GM18858 (cell line): ENCODE data around the gene TMEM45A.
A peak's percentile ranks its signal among the peaks of the same experiment; 100 is the strongest.
"Not testable (repeated sequence)": the region's sequence is repeated elsewhere in the genome, so short reads cannot be mapped to it uniquely, and the experiment has no call there.

ENCODE experiments used
- ATAC-seq: cut with Tn5 transposase; IDR thresholded peaks from one replicate; pipeline ENCODE4 v1.9.1; 2021; ENCODE audit not compliant: unreplicated experiment

TMEM45A gene, protein sequence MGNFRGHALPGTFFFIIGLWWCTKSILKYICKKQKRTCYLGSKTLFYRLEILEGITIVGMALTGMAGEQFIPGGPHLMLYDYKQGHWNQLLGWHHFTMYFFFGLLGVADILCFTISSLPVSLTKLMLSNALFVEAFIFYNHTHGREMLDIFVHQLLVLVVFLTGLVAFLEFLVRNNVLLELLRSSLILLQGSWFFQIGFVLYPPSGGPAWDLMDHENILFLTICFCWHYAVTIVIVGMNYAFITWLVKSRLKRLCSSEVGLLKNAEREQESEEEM

DNA sequence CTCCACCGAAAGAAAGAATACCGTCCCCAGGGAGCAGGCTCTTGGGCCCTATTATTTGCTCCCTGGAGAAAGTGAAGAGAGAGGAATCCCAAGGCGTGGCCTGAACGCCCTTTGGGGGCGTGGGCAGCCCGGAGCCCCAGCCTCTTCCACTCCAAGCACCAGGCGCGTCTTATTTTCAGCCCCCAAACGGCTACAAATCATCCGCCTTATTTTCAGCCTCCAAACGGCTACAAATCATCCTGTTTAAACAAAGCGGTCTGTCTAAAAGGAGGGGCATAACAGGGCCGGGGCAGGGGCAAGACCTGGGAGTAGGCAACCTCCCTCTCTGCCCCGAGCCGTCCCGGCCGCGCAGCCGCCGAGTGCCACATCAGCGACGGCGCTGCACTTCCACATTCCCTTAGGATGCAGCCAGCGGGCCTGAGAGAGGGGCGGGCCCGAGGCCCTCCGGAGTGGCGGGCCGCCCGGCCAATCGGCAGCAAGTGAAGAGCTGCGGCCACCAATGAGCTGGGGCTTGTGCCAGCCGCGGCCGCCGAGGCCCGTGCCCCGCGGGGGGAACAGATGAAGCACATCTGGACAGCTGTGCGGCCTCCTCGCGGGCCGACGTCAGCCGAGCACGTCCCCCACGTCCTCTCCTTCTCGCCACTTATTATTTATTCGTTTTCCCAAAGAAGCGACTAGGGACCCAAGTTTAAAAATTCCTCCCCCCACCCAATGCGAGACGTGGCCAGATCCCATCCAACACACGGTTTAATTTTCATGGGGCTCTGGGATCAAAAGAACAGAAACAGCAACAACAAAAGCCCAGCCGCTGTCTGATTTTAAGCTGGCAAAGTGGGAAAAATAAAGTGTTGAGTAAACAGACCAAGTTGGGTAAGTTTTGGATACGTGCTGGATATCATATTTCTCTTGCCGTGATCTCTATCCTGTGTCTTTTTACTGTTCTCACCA, at the start of gene TMEM45A:
Gene TMEM45A (plus strand): TSS at position 561 of the 948 bp plus-strand sequence. CDS start 62,593 bp downstream, outside the sequence.
- peak; percentile 91 for ATAC-seq

DNA sequence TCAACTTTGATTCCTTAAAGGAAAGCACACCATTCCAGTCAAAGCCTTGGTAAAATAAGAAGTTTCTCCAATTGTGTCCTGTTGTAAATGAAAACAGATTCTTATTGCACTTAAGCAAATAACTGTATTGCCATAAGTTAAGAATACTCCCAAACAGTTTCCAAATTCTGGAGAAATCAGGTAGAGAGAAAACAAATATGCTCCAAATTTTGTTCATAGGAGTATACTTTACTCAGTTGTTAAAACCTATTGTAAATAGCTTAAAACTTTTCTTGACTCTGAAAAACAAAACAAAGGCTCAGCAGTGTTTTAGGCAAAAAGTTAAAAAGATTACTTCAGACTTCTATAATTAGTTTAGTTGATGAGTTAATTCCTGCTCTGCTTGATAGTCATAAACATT, 48.7 kb upstream of the TMEM45A start:
- ATAC-seq = no peak

DNA sequence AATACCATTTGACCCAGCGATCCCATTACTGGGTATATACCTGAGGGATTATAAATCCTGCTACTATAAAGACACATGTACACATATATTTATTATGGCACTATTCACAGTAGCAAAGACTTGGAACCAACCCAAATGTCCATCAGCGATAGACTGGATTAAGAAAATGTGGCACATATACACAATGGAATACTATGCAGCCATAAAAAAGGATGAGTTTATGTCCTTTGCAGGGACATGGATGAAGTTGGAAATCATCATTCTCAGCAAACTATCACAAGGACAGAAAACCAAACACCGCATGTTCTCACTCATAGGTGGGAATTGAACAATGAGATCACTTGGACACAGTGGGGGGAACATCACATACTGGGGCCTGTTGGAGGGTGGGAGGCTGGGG, 45.4 kb upstream of the TMEM45A start:
- not testable (repeated sequence) for ATAC-seq

DNA sequence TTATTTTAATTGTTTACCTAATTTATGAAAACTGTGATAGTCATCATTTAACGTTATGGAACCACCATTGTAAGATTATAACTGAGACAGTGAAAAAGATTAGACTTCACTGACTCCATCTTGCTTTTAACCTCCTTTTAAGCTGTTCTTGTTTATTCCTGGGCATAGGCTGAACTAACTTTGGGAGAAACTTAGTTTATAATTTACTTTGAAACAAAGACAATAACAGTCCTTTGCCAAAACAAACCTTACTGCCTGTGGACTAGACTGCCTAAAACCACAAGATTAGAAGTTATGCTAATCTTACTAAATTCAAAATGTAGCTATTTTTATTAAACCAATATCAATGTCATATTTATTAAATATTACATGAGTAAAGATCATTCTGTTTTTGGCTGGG, 44.3 kb upstream of the TMEM45A start:
- no peak for ATAC-seq

GRCh38 chr3:100449214-100449613, 43.2 kb upstream of the TMEM45A start:
- ATAC-seq = no peak

DNA sequence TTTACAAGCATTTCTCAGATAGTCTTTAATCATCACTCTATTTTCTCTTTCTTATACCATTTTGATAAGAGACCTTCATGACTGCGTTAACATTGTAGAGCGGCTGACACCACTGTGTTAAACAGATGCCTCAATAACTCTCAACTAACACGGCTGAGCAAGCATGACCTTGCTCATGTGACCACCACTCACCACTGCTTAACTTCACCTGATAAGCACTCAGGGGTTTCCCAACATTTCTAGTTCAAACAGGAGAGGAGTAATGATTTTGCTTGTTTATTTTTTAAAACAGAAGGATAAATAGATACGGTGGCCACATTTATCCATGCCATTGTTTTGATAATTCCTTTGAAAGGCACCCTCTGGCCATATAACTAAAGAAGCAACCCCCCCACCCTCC, 37.7 kb upstream of the TMEM45A start:
- ATAC-seq = no peak

GRCh38 chr3:100455841-100456550, 36.4 kb upstream of the TMEM45A start:
- ATAC-seq = no peak

DNA sequence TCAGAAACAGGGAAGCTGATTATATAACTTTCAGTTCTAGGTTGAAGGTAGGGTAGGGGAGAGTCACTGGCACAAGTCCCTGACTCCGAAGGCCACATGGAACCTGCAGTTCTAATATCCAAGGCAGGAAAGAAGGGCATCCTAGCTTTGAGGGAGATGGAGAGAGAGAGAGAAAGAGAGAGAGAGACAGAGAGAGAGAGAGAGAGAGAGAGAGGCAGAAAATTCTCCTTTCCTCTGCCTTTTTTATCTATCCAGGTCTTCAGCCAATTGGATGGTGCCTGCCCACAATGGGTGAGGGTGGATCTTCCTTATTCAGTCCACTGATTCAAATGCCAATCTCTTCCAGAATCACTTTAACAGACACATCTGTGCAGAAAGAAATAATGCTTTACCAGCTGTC, 35.7 kb upstream of the TMEM45A start:
- ATAC-seq = no peak

GRCh38 chr3:100457811-100458210, 34.6 kb upstream of the TMEM45A start:
- no peak for ATAC-seq

GRCh38 chr3:100458814-100459213, 33.6 kb upstream of the TMEM45A start:
- no peak for ATAC-seq

DNA sequence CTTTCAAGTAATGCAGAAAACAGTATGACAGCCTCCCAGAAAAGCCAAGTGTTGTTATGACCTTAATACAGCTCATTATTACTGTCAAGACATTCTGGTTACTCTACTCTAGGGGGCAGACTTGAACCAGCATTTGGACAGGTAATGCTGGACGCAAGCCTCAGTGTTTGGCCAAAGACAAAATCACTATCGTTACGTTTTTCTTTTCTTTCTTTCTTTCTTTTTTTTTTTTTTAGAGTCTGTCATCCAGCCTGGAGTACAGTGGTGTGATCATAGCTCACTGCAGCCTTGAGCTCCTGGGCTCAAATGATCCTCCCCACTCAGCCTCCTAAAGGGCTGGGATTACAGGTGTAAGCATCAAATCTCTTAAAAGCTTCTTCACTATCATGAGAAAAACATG, 29.4 kb upstream of the TMEM45A start:
- peak; percentile 75 for ATAC-seq

DNA sequence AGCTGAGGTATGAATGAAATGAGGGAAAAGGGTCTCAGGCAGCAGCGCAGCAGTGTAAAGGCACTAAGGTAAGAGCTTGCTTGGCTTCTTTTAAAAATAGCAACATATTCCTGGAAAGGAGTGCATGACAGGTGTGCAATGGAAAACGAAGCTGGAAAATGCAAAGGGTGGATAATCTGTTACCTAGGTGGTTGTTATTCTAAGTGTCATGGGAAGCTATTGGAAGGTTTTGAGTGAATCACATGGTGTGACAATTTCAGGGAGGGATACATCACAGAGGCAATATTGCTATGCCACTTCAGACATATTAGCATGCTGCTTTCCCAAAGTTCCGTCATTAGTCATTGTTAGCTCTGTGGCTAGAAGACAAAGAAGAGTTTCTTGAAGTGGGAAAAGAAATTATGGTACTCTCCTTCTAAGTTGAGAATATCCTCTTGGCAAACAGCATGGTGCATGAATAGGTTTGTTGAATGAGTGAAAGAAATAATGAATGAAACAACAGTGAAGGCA, 28.7 kb upstream of the TMEM45A start:
- ATAC-seq = no peak

DNA sequence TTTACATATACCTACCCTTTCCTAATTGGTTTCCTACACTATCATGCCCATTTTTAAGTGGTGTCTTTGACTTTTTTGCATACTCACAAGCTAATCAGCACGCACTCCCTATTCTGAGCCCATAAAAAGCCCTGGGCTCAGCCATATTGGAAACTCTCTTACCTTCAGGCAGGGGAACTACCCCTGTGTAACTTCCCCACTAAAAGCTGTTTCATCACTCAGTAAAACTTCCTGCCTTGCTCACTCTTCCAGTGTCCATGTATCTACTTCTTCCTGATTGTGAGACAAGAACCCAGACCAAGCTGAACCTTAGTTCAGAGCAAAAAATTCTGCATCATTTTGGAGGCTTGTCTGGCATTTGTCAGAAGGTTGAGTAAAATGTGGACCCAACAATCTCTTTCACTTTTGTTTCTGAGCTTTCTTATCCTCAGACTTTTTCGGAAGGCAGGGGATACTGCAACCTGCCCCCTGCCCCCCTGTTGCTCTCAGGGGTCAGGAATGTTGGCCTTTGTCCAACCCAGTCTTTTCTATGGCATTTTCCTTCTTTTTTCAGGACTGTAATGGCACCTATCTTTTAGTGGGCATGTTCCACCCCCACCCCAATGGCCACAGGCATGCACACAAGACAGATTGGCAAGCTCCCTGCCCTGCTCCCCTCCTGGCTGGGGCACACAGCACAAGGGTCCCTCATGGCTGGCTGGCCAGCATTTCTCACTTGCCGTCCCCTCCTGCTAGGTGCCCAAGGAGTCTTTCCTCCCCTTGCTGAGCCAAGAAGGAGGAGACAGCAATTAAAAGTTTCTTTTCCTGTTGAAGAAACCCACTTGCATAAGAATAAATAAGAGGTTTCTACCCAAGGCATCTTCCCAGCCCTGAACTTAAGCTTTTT, 26.3 kb upstream of the TMEM45A start:
- ATAC-seq = peak; percentile 34

- no peak for ATAC-seq
Observed at GRCh38 chr3:100467133-100467532, 25.3 kb upstream of the TMEM45A start.

DNA sequence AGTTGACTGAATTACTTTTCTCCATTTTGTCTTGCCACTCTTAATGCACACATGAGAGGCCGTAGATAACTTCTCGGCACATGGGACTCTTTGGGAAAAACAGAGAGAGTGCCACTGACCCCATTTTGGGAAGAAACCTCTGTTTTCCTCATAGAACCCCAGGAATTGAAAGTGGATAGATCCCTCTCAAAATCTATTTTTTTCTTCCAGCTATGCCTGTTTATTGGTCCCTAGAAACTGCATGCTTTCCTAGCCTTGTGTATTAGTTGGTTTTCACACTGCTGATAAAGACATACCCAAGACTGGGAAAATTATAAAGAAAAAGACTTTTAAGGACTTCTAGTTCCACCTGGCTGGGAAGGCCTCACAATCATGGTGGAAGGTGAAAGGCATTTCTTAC, 23.7 kb upstream of the TMEM45A start:
- no peak for ATAC-seq

DNA sequence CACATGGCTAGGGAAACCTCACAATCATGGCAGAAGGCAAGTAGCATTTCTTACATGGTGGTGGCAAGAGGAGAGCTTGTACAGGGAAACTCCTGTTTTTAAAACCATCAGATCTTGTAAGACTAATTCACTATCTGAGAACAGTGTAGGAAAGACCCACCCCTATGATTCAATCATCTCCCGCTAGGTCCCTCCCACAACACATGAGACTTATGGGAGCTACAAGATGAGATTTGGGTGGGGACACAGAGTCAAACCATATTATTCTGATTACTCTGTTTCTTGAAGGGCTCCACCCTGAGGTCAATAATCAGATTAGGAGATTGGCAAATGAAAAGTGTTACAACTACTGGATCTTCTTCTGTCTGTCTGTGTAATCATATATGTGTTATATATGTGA, 21.5 kb upstream of the TMEM45A start:
- ATAC-seq = no peak

DNA sequence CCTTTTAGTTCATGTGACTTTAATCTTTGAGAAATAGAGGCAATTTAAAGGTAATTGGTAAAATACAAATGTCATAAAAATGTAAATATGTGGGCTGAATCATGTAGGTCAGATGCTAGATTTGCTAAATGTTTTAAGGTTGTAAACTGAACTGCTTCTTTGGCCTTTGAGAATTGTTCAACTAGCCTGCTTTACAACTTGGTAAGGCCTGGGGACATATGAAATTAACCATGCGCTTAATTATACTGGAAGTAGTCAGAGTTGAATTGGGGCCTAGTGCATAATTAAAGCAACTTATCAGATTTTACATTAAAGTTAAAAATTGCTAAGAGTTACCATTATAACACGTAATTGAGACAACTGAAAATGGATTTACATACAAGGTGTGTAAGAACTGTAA, 21.0 kb upstream of the TMEM45A start:
- no peak for ATAC-seq

- not testable (repeated sequence) for ATAC-seq
Observed at GRCh38 chr3:100477851-100478360, 14.5 kb upstream of the TMEM45A start.

DNA sequence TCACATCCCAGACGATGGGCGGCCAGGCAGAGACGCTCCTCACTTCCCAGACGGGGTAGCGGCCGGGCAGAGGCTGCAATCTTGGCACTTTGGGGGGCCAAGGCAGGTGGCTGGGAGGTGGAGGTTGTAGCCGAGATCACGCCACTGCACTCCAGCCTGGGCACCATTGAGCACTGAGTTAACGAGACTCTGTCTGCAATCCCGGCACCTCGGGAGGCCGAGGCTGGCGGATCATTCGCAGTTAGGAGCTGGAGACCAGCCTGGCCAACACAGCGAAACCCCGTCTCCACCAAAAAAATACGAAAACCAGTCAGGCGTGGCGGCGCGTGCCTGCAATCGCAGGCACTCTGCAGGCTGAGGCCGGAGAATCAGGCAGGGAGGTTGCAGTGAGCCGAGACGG, 13.9 kb upstream of the TMEM45A start:
- not testable (repeated sequence) for ATAC-seq

DNA sequence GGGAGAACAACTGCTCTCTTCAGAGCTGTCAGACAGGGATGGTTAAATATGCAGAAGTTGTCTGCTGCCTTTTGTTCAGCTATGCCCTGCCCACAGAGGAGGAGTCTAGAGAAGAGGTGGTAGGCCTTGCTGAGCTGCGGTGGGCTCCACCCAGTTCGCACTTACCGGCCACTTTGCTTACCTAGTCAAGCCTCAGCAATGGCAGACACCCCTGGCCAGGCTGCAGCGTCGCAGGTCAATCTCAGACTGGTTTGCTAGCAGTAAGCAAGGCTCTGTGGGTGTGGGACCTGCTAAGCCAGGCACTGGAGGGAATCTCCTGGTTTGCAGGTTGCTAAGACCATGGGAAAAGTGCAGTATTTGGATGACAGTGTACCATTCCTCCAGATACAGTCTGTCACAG, 12.3 kb upstream of the TMEM45A start:
- ATAC-seq = no peak
